Left ventricle myocardium superior (tissue), 1 donor: ENCODE measurements around the gene ZBTB24. TPM values are rescaled to one million over a fixed set of nuclear protein-coding genes. Genes with fewer than 3 reads are reported as not detected.

Experiments
- ATAC-seq: fragments of 200-7000 bp; cut with Tn5 transposase; one replicate; pipeline ENCODE4 v1.9.1; 2020; ENCODE audit warnings: mild to moderate bottlenecking, moderate library complexity
- DNase-seq: peaks from one replicate; pipeline ENCODE4 v3.0.0-alpha.2; 2020
- intact Hi-C: fragments of 100-400 bp; cut with micrococcal nuclease; formaldehyde crosslinking; loops from one replicate; pipeline ENCODE4 v1.11.0; 2022
- total RNA-seq: library from RNA; stranded (reverse); fragmentation: NEBNext Ultra II Directional; extraction: Animal tissue kit (Norgen Biotek cat#: 25700); gene quantifications from one replicate; pipeline ENCODE4 v1.2.1, GENCODE V29; 2021
- donor health status: DM: no; HTN: yes; CAD: no; lungs with severe emphysema.

Gene ZBTB24
- total RNA-seq, 1 donor from 2014 or later, result 3.4 TPM

- intact Hi-C loops, result no loop called here
- ATAC-seq (peak; percentile 15), DNase-seq (no peak)
Measured at GRCh38 chr6:109454496-109455436, 28.3 kb downstream of the ZBTB24 start.

GRCh38 chr6:109453594-109454495, 29.2 kb downstream of the ZBTB24 start:
- ATAC-seq (no peak), DNase-seq (peak; percentile 58)
- intact Hi-C loops, result no loop called here

- DNase-seq, result no peak
- no peak for ATAC-seq
- intact Hi-C loops, result no loop called here
Measured at GRCh38 chr6:109453156-109453555, 29.9 kb downstream of the ZBTB24 start.

- intact Hi-C loops, result no loop called here
- no peak for ATAC-seq
- DNase-seq, result no peak
Measured at GRCh38 chr6:109452181-109452580, 30.8 kb downstream of the ZBTB24 start.

- DNase-seq (no peak), ATAC-seq (no peak)
- intact Hi-C loops, result no loop called here
Measured at GRCh38 chr6:109451376-109451775, 31.6 kb downstream of the ZBTB24 start.

- ATAC-seq (no peak), DNase-seq (no peak)
- intact Hi-C loops, result no loop called here
Measured at GRCh38 chr6:109450801-109451200, 32.2 kb downstream of the ZBTB24 start.

- DNase-seq (no peak), ATAC-seq (no peak)
- intact Hi-C loops, result no loop called here
Measured at GRCh38 chr6:109449795-109450673, 33.0 kb downstream of the ZBTB24 start.

GRCh38 chr6:109449064-109449794, 33.8 kb downstream of the ZBTB24 start:
- intact Hi-C loops, result no loop called here
- no peak for ATAC-seq
- DNase-seq, result no peak

GRCh38 chr6:109448615-109449014, 34.4 kb downstream of the ZBTB24 start:
- no peak for ATAC-seq
- no peak for DNase-seq
- intact Hi-C loops, result no loop called here

GRCh38 chr6:109447878-109448555, 35.0 kb downstream of the ZBTB24 start:
- intact Hi-C loops, result no loop called here
- ATAC-seq (no peak), DNase-seq (no peak)

GRCh38 chr6:109447087-109447486, 35.9 kb downstream of the ZBTB24 start:
- ATAC-seq (no peak), DNase-seq (no peak)
- intact Hi-C loops, result no loop called here

GRCh38 chr6:109446541-109446940, 36.5 kb downstream of the ZBTB24 start:
- ATAC-seq, result no peak
- no peak for DNase-seq
- intact Hi-C loops, result no loop called here

GRCh38 chr6:109446072-109446471, 36.9 kb downstream of the ZBTB24 start:
- ATAC-seq (no peak), DNase-seq (no peak)
- intact Hi-C loops, result no loop called here

- DNase-seq (no peak), ATAC-seq (no peak)
- intact Hi-C loops, result no loop called here
Measured at GRCh38 chr6:109445382-109445781, 37.6 kb downstream of the ZBTB24 start.

- intact Hi-C loops, result no loop called here
- ATAC-seq, result no peak
- no peak for DNase-seq
Measured at GRCh38 chr6:109443425-109443950, 39.5 kb downstream of the ZBTB24 start.

- no peak for DNase-seq
- intact Hi-C loops, result no loop called here
- no peak for ATAC-seq
Measured at GRCh38 chr6:109442393-109442924, 40.6 kb downstream of the ZBTB24 start.

- intact Hi-C loops, result no loop called here
- ATAC-seq (peak; percentile 56), DNase-seq (peak; percentile 67)
Measured at GRCh38 chr6:109441069-109441816, 41.8 kb downstream of the ZBTB24 start.
